HEK293 (cell line): ENCODE measurements around the gene MAML1.

Source experiments
- CTCF ChIA-PET: fragments of 350-600 bp; formaldehyde crosslinking; extraction: SDS; loops from one replicate; lab custom pipeline; 2021; ENCODE audit warnings: antibody characterized with exemption; lab: Yijun Ruan, JAX
- POLR2A ChIA-PET: fragments of 300-600 bp; formaldehyde crosslinking; extraction: SDS; loops from one replicate; lab custom pipeline; 2020; ENCODE audit warnings: antibody characterized with exemption, inconsistent platforms; lab: Yijun Ruan, JAX
- H3K27ac ChIP-seq: fragments of 200-500 bp; sonication (Bioruptor generic); 2 replicates; pipeline ENCODE4 v1.5.1; 2014; ENCODE audit warnings: low read depth, low read length, control low read depth, inconsistent platforms; ENCODE audit errors: extremely low read depth
- H3K36me3 ChIP-seq, 2 experiments: fragments of 200-500 bp in 1 of 2; sonication (Bioruptor generic) in 1 of 2; 1 replicate in 1 of 2; 2 replicates in 1 of 2; pipeline ENCODE4 v1.5.1; 2014 to 2017; ENCODE audit warnings: inconsistent platforms in 2 of 2, low read length in 2 of 2; ENCODE audit not compliant: control insufficient read depth in 2 of 2, insufficient read depth in 1 of 2
- H3K4me1 ChIP-seq: fragments of 200-500 bp; sonication (Bioruptor generic); 2 replicates; pipeline ENCODE4 v1.5.1; 2014; ENCODE audit warnings: mild to moderate bottlenecking, low read length, inconsistent platforms; ENCODE audit not compliant: control insufficient read depth, insufficient read depth
- H3K4me3 ChIP-seq: 2 replicates; pipeline ENCODE4 v1.5.1; 2011; ENCODE audit warnings: low read depth, mild to moderate bottlenecking, control low read depth, low read length, moderate library complexity
- H3K9me3 ChIP-seq: fragments of 200-500 bp; sonication (Bioruptor generic); 2 replicates; pipeline ENCODE4 v1.5.1; 2014; ENCODE audit warnings: low read depth, low read length, inconsistent platforms; ENCODE audit not compliant: control insufficient read depth, insufficient read depth
- GLIS1 ChIP-seq: fragments of 450-650 bp; formaldehyde crosslinking; IDR thresholded peaks from 2 replicates; pipeline ENCODE4 v1.5.1; 2016; ENCODE audit warnings: missing biosample characterization, missing genetic modification characterization
- HOXC10 ChIP-seq: sonication (generic); formaldehyde crosslinking; IDR thresholded peaks from 2 replicates; pipeline ENCODE4 v1.8.1; 2023; ENCODE audit warnings: mild to moderate bottlenecking, missing genetic modification reagents
- MYNN ChIP-seq: fragments of 450-650 bp; formaldehyde crosslinking; IDR thresholded peaks from 2 replicates; pipeline ENCODE4 v1.5.1; 2016; ENCODE audit warnings: missing biosample characterization, missing genetic modification characterization, borderline replicate concordance
- PRDM2 ChIP-seq: fragments of 450-650 bp; formaldehyde crosslinking; IDR thresholded peaks from 2 replicates; pipeline ENCODE4 v1.5.1; 2016; ENCODE audit warnings: missing biosample characterization, missing genetic modification characterization, borderline replicate concordance
- REST ChIP-seq: fragments of 450-650 bp; formaldehyde crosslinking; IDR thresholded peaks from 2 replicates; pipeline ENCODE4 v1.5.1; 2016; ENCODE audit warnings: missing biosample characterization, missing genetic modification characterization
- ZBTB6 ChIP-seq: fragments of 450-650 bp; formaldehyde crosslinking; IDR thresholded peaks from 2 replicates; pipeline ENCODE4 v1.5.1; 2017; ENCODE audit warnings: missing biosample characterization, missing genetic modification characterization
- ZNF146 ChIP-seq: fragments of 450-650 bp; formaldehyde crosslinking; IDR thresholded peaks from 2 replicates; pipeline ENCODE4 v1.5.1; 2016; ENCODE audit warnings: missing biosample characterization, missing genetic modification characterization
- ZNF148 ChIP-seq: fragments of 450-650 bp; formaldehyde crosslinking; IDR thresholded peaks from 2 replicates; pipeline ENCODE4 v1.5.0; 2017; ENCODE audit warnings: missing biosample characterization, missing genetic modification characterization, borderline replicate concordance
- ZNF398 ChIP-seq: fragments of 450-650 bp; formaldehyde crosslinking; IDR thresholded peaks from 2 replicates; pipeline ENCODE4 v1.5.1; 2017; ENCODE audit warnings: missing biosample characterization, missing genetic modification characterization
- ZNF473 ChIP-seq: fragments of 450-650 bp; formaldehyde crosslinking; IDR thresholded peaks from 2 replicates; pipeline ENCODE4 v1.5.1; 2017; ENCODE audit warnings: missing biosample characterization, missing genetic modification characterization
- ZNF510 ChIP-seq: fragments of 450-650 bp; formaldehyde crosslinking; IDR thresholded peaks from 2 replicates; pipeline ENCODE4 v1.5.1; 2018; ENCODE audit warnings: mild to moderate bottlenecking, missing genetic modification characterization, missing biosample characterization; ENCODE audit not compliant: insufficient replicate concordance
- ZNF549 ChIP-seq: fragments of 450-650 bp; IDR thresholded peaks from 2 replicates; pipeline ENCODE4 v1.5.1; 2018; ENCODE audit warnings: missing biosample characterization, missing genetic modification characterization, mild to moderate bottlenecking, inconsistent platforms, moderate library complexity
- ZNF580 ChIP-seq: fragments of 450-650 bp; formaldehyde crosslinking; IDR thresholded peaks from 2 replicates; pipeline ENCODE4 v1.5.1; 2016; ENCODE audit warnings: missing biosample characterization, missing genetic modification characterization
- ZNF76 ChIP-seq: fragments of 450-650 bp; formaldehyde crosslinking; IDR thresholded peaks from 2 replicates; pipeline ENCODE4; 2016; ENCODE audit warnings: low read depth, missing biosample characterization, missing genetic modification characterization, borderline replicate concordance
- ZSCAN16 ChIP-seq: fragments of 450-650 bp; formaldehyde crosslinking; IDR thresholded peaks from 2 replicates; pipeline ENCODE4 v1.5.1; 2016; ENCODE audit warnings: missing biosample characterization, missing genetic modification characterization

The MAML1 gene

GRCh38 chr5:179779826-179780225 lies 47.2 kb downstream of the MAML1 start:
- ChIA-PET CTCF (interaction anchor here (0.8 to 0.9 kb wide), 2 partner anchors 16 to 24 kb away, joined by 3 read pairs; no protein-coding TSS in a partner anchor), POLR2A (interaction anchor here (1.5 kb wide), 1 partner anchor 16 kb away, joined by 4 read pairs; no protein-coding TSS in a partner anchor)
- Histone ChIP-seq H3K4me1 (no peaks in the 10 kb centered on the region), H3K27ac (no peak overlapping the region), H3K4me3 (no peak overlapping the region), H3K36me3 (peaks cover 4 to 56% of the 10 kb centered on the region in 2 experiments; a peak in 2 of 3 replicates), H3K9me3 (no peaks in the 10 kb centered on the region)
- TF ChIP-seq ZNF473 (tag by site-specific recombination) (no peak), GLIS1 (tag by site-specific recombination) (no peak), ZNF398 (tag by site-specific recombination) (no peak), ZNF146 (tag by site-specific recombination) (no peak), ZNF510 (no peak), REST (no peak), ZNF148 (tag by site-specific recombination) (no peak), ZNF76 (no peak), ZNF549 (tag by site-specific recombination) (no peak), PRDM2 (no peak), ZNF580 (no peak), ZSCAN16 (tag by site-specific recombination) (no peak), ZBTB6 (tag by site-specific recombination) (no peak), HOXC10 (no peak), MYNN (tag by site-specific recombination) (no peak)
